Heart left ventricle (tissue), 13 donors: ENCODE measurements around the gene INTS12.

ENCODE experiments used
- CTCF ChIP-seq, 12 donors: fragments of 200-600 bp; sonication (generic) in 4 of 12; IDR thresholded peaks; one replicate each; pipeline versions ENCODE4 v1.5.0 to v1.8.0; 2018 to 2022; ENCODE audit warnings: antibody characterized with exemption in 12 of 12, mild to moderate bottlenecking in 5 of 12
- POLR2A ChIP-seq, 2 donors: fragments of 450-650 bp; IDR thresholded peaks; one replicate each; pipeline ENCODE4 v1.6.1; 2017; ENCODE audit warnings: antibody characterized with exemption in 2 of 2, mild to moderate bottlenecking in 2 of 2, moderate library complexity in 2 of 2
- donor health status: ischemic (EF 13 %, LVEDD 7.1; RV severe dilation, severe dysfunction).
- donor health status: DM: no; HTN: yes; CAD: no.
- donor health status: DM: no; HTN: no; CAD: no.
- donor health status: ischemic (EF 25% LVEDD 6.9; RV normal size, moderate dysfunction).
- donor health status: ischemic (EF 25% LVEDD 5.7; RV mildly dilated, moderate dysfunction).
- donor health status: ischemic (EF 35%, LVEDD 5.7; RV mildly dilated, moderate dysfunction).
- donor health status: nonischemic (EF 11% LVEDD 7.7; RV severe dilation, severe dysfunction).
- donor health status: DM: yes; HTN: yes; CAD: no.
- donor health status: PGD.
- donor health status: ischemic (EF 29% LVEDD 5.4; RV normal size, mild dysfunction).
- donor health status: nonischemic (EF 23%, LVEDD 6.1; RV moderate dilation, normal function).

GRCh38 chr4:105755375-105755774, 46.9 kb upstream of the INTS12 start:
- TF ChIP-seq CTCF (IDR thresholded peaks at IDR 0.05) (no peak), POLR2A (IDR thresholded peaks at IDR 0.05) (no peak)
